ENCODE measurements around the gene CDC25A. TPM values are rescaled to one million over a fixed set of nuclear protein-coding genes. Genes with fewer than 3 reads are reported as not detected.

Gene CDC25A
- total RNA-seq, 1 donor from 2014 or later, result 0.83 TPM

- Histone ChIP-seq H3K4me1 (peaks cover 12% of the 10 kb centered on the region), H3K27me3 (ENCODE audit: low read depth) (no peaks in the 10 kb centered on the region), H3K9me3 (no peaks in the 10 kb centered on the region), H3K4me3 (no peak overlapping the region), H3K27ac (no peak overlapping the region), H3K36me3 (no peaks in the 10 kb centered on the region)
- TF ChIP-seq CTCF (IDR thresholded peaks at IDR 0.05), result no peak
- intact Hi-C loops (cut with DNase I), result no loop called here
- DNase-seq (peak; percentile 30), ATAC-seq (peak; percentile 5 to 39)
These were observed 36.3 kb downstream of the CDC25A start for GRCh38 chr3:48151807-48152427.

- no peak overlapping the region for H3K4me3 ChIP-seq
- intact Hi-C loops (cut with DNase I), result no loop called here
- no peaks in the 10 kb centered on the region for H3K36me3 ChIP-seq
- no peaks in the 10 kb centered on the region for H3K9me3 ChIP-seq
- TF ChIP-seq CTCF (IDR thresholded peaks at IDR 0.05), result peak; percentile 86
- DNase-seq (peak; percentile 77), ATAC-seq (peak; percentile 96 to 97)
- no peaks in the 10 kb centered on the region for H3K27me3 ChIP-seq (ENCODE audit: low read depth)
- peaks cover 12% of the 10 kb centered on the region for H3K4me1 ChIP-seq
- H3K27ac ChIP-seq, result peak overlapping the region; percentile 39
These were observed 37.0 kb downstream of the CDC25A start for GRCh38 chr3:48151058-48151806.

GRCh38 chr3:48143992-48144391 lies 44.2 kb downstream of the CDC25A start:
- Histone ChIP-seq H3K4me1 (peaks cover 17% of the 10 kb centered on the region), H3K36me3 (no peaks in the 10 kb centered on the region), H3K27me3 (ENCODE audit: low read depth) (no peaks in the 10 kb centered on the region), H3K27ac (no peak overlapping the region), H3K9me3 (no peaks in the 10 kb centered on the region), H3K4me3 (no peak overlapping the region)
- intact Hi-C loops (cut with DNase I), result no loop called here
- TF ChIP-seq CTCF (IDR thresholded peaks at IDR 0.05), result no peak
- DNase-seq (no peak), ATAC-seq (no peak)

GRCh38 chr3:48143567-48143966 lies 44.6 kb downstream of the CDC25A start:
- no peak overlapping the region for H3K27ac ChIP-seq
- DNase-seq, result no peak
- intact Hi-C loops (cut with DNase I), result no loop called here
- no peaks in the 10 kb centered on the region for H3K9me3 ChIP-seq
- no peak for TF ChIP-seq CTCF (IDR thresholded peaks at IDR 0.05)
- H3K27me3 ChIP-seq (ENCODE audit: low read depth), result no peaks in the 10 kb centered on the region
- no peak for ATAC-seq
- H3K36me3 ChIP-seq, result no peaks in the 10 kb centered on the region
- H3K4me3 ChIP-seq, result no peak overlapping the region
- peaks cover 17% of the 10 kb centered on the region for H3K4me1 ChIP-seq

- no peaks in the 10 kb centered on the region for H3K9me3 ChIP-seq
- intact Hi-C loops (cut with DNase I), result no loop called here
- H3K36me3 ChIP-seq, result no peaks in the 10 kb centered on the region
- DNase-seq (no peak), ATAC-seq (peak; percentile 16 to 50)
- H3K4me1 ChIP-seq, result peaks cover 17% of the 10 kb centered on the region
- H3K27me3 ChIP-seq (ENCODE audit: low read depth), result no peaks in the 10 kb centered on the region
- no peak for TF ChIP-seq CTCF (IDR thresholded peaks at IDR 0.05)
- H3K27ac ChIP-seq, result no peak overlapping the region
- no peak overlapping the region for H3K4me3 ChIP-seq
These were observed 45.8 kb downstream of the CDC25A start for GRCh38 chr3:48142316-48142870.

All from lower lobe of right lung (tissue), 2 donors.